Colon (tissue), 2 donors: ENCODE data around the gene BPIFB3.

Experiments used
- FAIRE-seq: peaks from 2 replicates; lab custom pipeline; 2012; peaks lifted over from hg19 to GRCh38; lab: Jason Lieb, UNC
- donor health status: control.
- donor health status: control.

Gene BPIFB3

DNA sequence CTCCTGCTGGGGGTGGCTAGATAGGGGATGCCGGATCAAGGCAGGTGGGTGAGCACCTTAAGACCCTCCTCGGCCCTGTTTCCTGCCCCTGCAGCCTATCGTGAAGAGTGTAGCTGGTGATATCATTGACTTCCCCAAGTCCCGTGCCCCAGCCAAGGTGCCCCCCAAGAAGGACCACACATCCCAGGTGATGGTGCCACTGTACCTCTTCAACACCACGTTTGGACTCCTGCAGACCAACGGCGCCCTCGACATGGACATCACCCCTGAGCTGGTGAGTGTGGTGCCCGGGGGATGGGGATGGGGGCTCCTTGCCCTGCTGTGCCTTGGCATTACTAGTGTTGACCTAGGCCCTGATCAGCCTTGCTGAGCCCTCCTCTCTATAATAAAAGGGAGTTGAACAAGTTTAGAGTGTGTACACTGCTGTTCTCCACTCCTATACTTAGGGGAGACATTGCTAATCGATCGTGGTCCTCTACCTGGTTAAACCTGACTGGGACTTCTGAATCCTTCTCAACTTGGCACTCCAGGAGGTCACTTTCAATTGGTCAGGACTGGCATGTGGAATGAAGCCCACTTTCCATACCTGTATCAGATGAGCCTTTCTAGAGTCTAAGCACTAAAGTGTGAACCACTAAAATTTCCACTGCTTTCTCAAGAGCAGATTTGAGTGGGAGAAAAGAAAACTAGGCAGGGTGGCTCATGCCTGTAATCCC, 11.0 kb downstream of the BPIFB3 start:
- no peak for FAIRE-seq

DNA sequence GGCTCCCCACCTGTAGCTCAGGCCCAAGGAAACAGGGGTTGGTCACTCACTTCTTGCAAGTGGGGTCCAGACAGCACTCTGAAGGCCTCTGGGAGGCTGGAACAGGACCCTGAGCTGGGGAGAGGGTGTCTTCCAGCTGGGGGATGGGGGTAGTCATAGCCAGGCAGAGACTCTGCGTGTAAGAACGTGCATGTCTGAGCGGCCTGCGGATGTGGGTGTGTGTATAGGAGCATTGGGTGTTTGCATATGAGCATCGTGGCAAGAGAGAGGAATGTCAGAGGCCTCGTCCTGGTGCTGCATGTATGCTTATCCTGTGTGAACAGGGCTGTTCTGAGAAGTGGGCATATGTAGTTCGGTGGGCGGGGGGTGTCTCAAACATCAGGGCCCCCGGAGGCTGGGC, 12.1 kb downstream of the BPIFB3 start:
- no peak for FAIRE-seq

DNA sequence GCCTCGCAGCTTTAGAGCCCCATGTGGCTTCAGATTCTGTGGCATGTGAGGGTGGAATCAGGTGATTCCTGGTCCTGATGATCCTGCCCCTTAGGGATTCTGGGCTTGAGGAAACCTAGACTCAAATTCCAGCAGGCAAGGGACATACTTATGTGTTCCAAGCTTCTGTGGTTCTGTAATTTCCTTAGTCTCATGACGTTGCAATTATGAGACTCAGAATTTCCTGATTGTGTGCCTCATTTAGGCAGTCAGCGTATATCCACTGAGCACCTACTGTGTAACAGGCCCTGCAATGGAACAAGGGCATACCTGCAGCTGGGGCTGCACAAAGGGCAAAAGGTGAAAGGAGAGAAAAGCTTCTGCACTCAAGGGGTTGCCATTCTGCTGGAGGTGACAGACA, 14.1 kb downstream of the BPIFB3 start:
- FAIRE-seq, result no peak

DNA sequence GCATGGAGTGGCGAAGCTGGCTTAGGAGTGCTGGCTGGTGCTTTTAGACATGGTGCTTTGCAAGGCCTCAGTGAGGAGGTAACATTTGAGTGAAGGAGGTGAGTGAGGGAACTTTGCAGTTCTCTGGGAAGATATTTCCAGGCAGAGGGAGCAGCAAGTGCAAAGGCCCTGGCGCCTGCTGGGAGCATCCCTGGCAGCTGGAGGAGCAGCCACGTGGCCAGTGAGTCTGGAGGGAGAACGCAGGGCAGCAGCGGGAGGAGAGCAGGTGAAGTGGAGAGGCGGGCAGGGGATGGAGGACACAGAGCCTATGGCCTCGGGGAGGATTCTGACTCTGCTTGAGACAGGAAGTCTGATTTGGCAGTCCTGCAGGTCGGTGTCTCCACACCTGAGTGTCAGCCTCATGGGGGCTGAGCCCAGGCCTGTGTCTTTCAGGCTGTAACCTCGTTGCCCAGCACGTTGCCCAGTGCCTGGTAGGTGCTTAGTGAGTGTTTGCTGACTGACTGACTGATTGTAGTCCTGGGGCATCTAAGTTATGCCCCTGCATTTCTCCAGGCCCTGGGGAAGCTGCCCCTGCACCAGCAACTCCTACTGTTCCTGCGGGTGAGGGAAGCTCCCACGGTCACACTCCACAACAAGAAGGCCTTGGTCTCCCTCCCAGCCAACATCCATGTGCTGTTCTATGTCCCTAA, 14.7 kb downstream of the BPIFB3 start:
- FAIRE-seq, result no peak

DNA sequence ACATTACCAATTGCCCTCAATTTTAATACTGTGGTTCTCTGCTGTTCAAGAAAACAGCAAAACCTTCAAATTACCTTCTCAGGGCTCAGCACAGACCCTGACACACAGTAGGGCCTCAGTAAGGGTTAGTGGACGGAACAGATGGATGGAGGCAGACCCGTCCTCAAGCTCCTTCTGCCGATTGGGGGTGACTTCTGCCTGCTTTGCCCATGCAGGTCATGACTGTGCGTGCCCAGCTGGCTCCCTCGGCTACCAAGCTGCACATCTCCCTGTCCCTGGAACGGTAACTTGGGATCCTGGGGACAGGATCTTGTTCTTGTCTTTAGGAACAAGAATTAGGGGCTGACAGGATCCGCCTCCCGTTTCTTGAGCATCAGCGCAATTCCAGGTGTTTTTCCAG, 16.0 kb downstream of the BPIFB3 start:
- no peak for FAIRE-seq

DNA sequence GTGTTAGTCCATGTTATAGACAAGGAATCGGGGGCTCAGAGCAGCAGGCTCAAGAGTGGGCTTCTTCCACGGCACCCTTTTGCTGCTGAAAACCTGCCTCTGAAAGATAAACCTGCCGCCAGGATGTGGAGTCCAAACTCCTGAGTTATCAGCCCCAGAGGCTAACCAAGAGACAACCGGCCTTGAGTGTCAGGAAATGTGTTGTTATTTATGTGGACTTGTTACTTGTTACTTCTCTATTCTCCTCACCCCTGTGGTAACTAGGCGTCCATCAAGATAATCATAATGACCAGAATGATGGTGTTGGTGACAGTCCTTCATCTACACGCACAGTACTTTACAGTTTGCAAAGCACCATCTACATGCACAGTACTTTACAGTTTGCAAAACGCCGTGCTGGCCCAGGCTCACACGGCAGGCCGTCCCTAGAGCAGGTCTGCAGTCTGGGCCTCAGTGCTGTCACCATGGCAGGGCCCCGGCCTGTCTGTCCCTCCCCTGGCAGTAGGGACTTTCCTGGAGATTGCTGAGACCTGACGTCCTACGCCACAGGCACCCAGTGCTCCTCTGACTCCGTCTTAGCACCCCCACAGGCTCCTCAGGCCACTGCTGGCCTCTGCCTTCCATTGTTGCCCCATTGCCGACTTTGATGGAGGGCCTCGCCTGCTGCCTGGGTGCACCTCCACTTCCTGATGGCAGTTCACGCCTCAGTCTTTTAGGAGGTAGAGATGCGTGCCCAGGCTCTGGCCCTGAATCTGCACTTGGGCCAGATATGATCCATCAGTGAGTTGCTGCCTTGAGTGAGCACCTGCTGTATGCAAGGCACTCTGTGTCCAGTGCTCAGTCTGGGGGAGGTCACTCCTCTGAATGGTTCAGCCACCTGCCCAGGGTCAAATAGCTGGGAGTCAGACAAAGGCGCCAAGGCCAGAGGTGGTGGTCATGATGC, 16.7 kb downstream of the BPIFB3 start:
- no peak for FAIRE-seq

DNA sequence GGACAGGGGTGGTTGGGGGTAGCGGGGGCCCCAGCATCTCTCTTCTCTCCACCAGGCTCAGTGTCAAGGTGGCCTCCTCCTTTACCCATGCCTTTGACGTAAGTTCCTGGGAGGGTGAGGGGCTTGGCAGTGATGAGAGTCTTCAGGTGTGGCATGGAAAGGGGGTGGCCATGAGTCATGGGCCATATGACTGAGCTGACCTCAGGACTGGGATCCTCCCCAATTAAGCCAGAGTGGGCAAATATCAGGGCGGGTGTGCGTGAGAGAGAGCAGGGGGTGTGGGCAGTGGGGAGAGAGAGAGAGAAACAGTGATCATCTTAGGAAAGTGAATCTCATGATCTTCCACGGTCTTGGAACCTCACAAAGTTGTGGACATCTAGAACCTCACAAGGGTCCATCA, 17.5 kb downstream of the BPIFB3 start:
- FAIRE-seq, result no peak

DNA sequence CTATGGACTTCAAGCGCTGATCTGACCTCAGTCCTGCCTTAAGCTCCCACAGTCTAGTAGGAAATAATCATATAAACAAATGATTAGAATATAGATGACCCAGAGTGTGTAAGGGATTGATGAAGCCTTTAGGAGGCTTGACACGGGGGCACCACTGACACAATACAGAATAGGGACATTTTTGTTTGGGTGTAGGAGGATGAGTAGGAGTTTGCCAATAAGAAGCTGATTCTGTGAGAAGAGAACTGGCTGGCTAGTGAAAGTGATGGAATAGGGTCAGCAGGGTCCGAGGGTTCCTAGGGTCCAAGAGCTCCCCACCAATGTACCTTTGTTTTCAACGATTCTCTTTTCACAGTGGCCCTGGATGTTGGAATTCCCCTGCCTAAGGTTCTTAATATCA, 18.7 kb downstream of the BPIFB3 start:
- FAIRE-seq, result no peak

DNA sequence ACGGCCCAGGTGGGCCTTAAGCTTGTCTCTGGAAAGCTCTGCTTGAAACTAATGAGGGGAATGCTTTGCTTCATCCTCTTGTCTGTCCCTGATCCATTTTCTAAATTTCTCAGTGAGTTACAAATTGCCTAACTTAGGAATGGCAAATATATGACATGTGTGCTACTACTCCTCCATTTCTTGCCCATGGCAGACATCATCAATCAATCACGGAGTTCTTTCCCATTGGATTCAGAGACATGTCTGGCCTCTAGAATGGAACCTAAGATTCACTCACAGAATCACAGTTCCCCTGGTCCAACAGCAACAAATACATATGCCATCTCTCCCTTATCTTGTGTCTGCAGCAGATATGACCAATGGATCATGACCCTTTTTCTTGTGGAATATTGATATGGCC, 19.1 kb downstream of the BPIFB3 start:
- FAIRE-seq, result no peak

DNA sequence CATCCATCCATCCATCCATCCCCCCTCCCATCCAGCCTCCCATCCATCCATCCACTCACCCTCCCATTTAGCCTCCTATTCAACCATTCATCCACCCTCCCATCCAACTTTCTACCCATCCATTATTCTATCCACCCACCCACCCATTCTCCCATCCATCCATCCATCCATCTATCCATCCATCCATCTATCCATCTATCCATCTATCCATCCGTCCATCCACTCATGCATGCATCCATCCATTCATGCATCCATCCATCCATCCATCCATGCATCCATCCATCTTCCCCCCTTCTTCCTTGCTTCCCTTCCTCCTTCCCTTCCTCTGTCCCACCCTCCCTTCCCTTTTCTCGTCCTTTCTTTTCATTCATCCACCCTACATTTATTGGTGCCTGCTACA, 21.0 kb downstream of the BPIFB3 start:
- no peak for FAIRE-seq

DNA sequence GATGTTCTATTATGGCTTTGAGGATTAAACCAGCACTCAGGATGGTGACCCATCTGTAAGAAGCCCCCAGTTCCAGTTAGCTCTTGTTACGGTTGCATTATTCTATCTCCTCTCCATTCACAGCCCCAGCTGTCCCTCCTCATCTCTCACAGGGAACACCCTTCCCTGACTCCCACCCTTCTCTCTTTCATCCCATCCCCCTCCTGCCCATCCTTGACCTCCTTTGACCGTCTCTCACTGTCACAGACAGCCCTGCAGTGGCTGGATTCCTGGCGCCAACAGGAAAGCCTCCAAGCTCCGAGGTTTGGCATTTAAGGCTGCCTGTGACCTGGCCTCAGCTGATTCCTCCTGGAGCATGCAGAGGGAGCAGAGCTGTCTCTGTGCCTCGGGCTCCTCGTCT, 21.6 kb downstream of the BPIFB3 start:
- FAIRE-seq, result no peak

DNA sequence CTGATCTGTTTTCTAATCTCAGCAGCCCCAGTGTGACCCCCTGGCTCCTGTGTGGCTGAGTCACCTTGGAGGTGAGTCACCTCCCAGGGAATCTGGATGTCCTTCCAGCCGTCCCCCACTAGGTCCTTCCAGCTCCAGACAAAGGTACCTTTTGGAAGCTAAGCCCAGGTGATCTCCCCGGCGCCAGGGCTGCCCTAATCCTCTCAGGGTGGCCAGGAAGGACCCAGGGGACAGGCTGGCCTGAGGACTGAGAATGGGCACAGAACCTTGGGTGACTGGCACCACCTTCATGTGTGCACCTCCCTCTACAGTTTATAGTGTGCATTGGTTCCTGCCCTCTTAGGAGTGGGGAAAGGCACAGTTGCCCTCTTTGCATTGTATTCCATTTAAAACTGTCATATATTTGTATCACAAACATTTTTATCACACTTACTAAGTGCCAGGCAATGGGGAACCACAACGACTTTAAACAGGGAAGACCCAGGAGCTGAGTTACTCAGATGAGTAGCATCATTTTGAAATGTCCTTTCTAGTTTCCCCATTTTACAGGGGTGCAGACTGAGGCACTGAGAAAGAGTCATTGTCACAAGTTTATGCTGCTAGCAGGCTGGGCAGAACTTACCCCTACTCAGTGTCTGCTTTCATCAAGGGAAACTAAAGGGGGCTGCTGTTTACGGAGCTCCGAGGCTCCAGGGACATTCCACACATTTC, 23.1 kb downstream of the BPIFB3 start:
- FAIRE-seq, result no peak

DNA sequence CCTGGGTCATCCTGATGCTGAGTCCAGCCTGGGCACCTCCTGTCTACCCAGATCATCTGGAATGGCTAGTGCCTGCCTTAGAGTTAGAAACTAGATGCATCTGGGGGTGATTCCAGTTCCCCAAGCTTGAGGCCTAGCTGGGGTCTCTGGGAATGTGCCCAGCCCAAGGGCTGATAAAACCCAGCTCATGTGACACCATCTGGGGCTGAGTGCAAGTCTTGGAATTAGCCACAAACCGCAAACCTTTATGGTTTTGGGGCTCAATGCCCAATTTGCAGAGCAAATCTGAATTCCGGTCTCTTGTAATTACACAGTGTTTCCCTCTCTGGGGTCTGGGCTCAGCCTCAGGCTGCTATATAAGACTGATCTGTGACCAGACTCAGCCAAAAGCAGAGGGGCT, 25.6 kb downstream of the BPIFB3 start, which contains the start of gene BPIFB4:
BPIFB4 (plus strand) TSS at position 385 of the 400 bp plus-strand sequence. CDS start 1,884 bp downstream, outside the sequence.
- FAIRE-seq, result no peak

DNA sequence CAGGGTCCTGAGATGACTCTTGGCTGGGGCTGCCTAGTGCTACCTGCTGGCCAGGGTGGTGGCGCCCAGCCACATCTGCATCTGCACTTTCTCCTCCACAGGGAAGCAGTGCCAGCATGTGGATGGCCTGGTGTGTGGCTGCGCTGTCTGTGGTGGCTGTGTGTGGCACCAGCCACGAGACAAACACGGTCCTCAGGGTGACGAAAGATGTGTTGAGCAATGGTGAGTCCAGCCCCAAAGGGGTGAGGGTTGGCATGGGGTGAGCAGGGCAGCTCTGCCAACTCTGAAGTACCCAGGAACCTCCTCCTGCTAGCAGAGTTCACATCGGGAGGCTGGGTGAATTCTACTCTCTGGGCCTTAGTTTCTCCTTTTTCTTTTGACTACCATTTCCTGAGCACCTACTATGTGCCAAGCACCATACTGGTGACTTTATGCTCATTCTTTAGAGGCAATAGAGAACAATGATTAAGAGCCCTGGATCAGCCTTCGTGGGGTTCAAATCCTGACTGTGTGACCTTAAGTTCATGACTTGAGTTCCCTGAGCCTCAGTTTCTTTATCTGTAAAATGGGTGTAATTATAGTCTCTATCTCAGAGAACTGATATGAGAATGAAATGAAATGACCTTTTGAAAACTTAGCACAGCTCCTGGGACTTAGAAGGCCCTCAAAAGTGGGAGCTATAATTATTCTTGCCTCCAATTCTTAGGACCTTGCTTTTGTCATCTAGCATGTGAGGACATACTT, 27.9 kb downstream of the BPIFB3 start:
- FAIRE-seq, result no peak

DNA sequence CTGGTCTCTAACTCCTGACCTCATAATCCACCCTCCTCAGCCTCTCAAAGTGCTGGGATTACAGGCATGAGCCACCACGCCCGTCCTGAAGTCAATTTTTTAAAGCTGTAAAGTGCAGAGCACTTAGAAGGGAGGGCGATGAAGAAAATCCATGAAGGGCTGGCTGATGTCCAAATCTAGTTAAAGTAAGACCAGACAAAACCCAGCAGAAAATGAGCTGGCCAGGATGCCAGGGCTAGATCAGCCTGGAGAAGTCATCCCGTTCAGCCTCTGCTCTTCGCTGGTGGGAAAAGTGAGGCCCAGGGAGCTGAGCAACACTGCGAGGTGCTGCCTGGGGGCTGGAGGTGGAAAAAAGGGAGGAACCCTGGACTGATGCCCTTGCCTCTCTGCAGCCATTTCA, 28.8 kb downstream of the BPIFB3 start:
- FAIRE-seq, result no peak

DNA sequence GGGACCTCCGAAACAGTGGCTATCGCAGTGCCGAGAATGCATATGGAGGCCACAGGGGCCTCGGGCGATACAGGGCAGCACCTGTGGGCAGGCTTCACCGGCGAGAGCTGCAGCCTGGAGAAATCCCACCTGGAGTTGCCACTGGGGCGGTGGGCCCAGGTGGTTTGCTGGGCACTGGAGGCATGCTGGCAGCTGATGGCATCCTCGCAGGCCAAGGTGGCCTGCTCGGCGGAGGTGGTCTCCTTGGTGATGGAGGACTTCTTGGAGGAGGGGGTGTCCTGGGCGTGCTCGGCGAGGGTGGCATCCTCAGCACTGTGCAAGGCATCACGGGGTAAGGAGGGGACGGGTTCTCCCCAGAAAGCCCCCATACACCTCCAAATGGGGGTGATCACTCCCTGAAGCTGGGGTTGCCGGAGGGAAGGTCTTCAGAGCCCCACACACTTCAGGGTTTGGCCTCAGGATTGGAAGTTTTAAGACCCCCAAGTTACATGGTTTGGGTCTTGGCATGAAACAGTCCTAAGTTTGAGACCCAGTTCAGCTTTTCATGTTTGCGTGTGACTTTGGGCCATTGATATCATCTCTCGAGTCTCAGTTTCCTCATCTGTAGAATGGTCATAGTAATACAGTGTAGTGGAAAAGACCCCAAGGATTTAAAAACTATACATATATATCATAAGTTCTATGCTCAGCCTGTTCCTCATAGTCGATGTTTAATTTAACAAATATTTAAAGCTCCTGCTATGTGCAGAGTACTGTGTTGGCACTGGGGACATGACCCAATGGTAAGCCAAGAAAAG, 30.0 kb downstream of the BPIFB3 start:
- no peak for FAIRE-seq

DNA sequence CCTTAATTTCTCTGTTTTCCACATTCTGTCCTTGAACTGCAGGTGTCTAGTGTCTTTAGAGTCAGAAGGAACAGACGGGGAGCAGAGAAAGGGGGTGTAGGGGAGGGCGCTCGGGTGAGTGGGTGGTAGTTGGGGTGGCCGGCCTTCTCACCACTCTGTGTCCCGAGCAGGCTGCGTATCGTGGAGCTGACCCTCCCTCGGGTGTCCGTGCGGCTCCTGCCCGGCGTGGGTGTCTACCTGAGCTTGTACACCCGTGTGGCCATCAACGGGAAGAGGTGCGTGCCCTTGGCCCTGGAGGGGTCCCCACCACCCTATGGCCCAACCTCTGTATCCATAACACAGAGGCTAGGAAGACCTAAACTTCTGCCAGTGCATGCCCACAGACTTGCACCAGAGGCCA, 31.0 kb downstream of the BPIFB3 start:
- no peak for FAIRE-seq

DNA sequence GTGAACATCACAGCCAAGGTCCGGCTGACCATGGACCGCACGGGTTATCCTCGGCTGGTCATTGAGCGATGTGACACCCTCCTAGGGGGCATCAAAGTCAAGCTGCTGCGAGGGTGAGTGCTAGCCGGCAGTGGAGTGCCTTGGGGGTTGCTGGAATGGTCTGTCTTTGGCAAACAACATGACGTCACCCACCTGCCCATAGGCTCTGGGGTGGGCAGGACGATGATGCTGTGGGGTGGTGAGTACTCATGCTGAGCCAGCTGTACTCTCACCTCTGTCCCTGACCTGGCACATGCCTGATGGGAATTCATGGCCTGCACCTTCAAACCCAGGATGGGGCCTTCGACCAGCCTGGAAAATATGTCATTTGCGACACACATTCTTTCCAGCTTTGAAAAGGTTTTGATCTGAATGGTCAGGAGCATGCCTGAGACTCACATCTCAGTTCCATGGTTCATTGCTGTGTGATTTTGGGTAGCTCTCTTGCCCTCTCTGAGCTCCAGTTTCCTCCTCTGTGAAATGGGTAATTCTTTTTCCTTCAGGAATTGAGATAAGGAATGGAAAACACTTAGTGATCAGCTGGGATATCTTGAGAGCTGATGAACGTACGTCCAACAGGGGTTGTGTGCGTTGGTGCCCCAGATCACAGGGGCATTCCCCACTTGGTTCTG, 32.5 kb downstream of the BPIFB3 start:
- no peak for FAIRE-seq

DNA sequence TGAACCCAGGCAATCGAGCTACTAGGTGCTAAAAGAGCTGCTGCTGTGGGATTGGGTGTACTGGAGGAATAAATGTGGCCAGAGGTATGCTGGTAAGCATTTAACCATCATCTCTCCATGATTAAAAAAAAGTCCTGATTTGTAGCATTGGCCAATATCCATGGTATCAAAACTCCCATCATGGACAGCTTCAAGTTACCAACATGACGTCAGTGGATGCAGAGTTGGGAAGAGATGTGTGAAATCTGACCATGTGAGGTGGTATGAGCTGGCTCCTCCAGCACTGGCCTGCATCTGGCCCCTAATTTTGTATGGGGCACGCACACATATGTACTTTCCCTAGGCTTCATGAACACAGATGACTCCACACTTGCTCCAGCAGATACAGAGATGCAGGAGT, 37.4 kb downstream of the BPIFB3 start:
- no peak for FAIRE-seq

DNA sequence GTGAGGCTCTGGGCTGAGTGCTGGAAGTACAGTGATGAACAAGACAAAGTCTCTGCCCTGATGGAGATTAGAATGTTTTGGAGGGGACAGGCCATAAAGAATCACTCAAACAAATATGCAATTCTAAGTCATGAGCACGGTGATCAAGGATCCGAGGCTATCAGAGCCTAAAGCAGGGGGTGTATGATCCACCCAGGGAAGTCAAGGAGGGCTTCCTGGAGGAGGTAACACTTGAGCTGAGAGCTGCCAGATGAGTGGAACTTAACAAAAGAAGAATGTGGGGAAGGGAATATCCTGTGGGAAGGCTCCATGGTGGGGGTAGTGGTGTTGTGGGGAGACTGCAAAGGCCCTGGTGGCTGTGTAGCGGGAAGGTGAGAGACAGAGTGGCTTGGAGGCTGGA, 38.0 kb downstream of the BPIFB3 start:
- FAIRE-seq, result no peak
